Trophoblast cell (in vitro differentiated cells and primary cell): Measurements from ENCODE around the gene PLEKHG3.
"Not testable (repeated sequence)": the region's sequence is repeated elsewhere in the genome, so short reads cannot be mapped to it uniquely, and the experiment has no call there.

ENCODE experiments used
- DNase-seq, 2 donors: peaks; one replicate each; pipeline ENCODE4 v3.0.0-alpha.2; 2016
- H2AFZ ChIP-seq: 2 replicates; pipeline ENCODE4 v1.6.1; 2013; ENCODE audit warnings: low read length, moderate library complexity, mild to moderate bottlenecking; ENCODE audit not compliant: insufficient read depth, poor library complexity
- H2AK5ac ChIP-seq: 2 replicates; pipeline ENCODE4 v1.6.1; 2013; ENCODE audit warnings: mild to moderate bottlenecking, low read length
- H2BK120ac ChIP-seq: 2 replicates; pipeline ENCODE4 v1.6.1; 2013; ENCODE audit warnings: low read length, mild to moderate bottlenecking, moderate library complexity; ENCODE audit not compliant: insufficient read depth, poor library complexity
- H2BK12ac ChIP-seq: 2 replicates; pipeline ENCODE4 v1.6.1; 2013; ENCODE audit warnings: mild to moderate bottlenecking, low read length, moderate library complexity
- H2BK5ac ChIP-seq: 2 replicates; pipeline ENCODE4 v1.6.1; 2013; ENCODE audit warnings: low read length, low read depth, moderate library complexity, mild to moderate bottlenecking; ENCODE audit not compliant: poor library complexity
- H3K14ac ChIP-seq: 2 replicates; pipeline ENCODE4 v1.6.1; 2013; ENCODE audit warnings: mild to moderate bottlenecking, low read length
- H3K18ac ChIP-seq: 2 replicates; pipeline ENCODE4 v1.6.1; 2013; ENCODE audit warnings: mild to moderate bottlenecking, low read length
- H3K23ac ChIP-seq: 2 replicates; pipeline ENCODE4 v1.6.1; 2013; ENCODE audit warnings: low read length
- H3K27ac ChIP-seq: 2 replicates; pipeline ENCODE4 v1.5.1; 2013; ENCODE audit warnings: low read depth, mild to moderate bottlenecking, inconsistent platforms, low read length, moderate library complexity
- H3K27me3 ChIP-seq: 2 replicates; pipeline ENCODE4 v1.6.1; 2013; ENCODE audit warnings: inconsistent platforms, mild to moderate bottlenecking, low read length, moderate library complexity; ENCODE audit not compliant: insufficient read depth
- H3K36me3 ChIP-seq, 2 experiments: 1 replicate in 1 of 2; 2 replicates in 1 of 2; pipeline ENCODE4 v1.6.1; 2013; ENCODE audit warnings: low read length in 2 of 2, mild to moderate bottlenecking in 2 of 2, moderate library complexity in 1 of 2; ENCODE audit not compliant: insufficient read depth in 2 of 2, control insufficient read depth in 1 of 2
- H3K4ac ChIP-seq: 2 replicates; pipeline ENCODE4 v1.6.1; 2013; ENCODE audit warnings: low read depth, mild to moderate bottlenecking, low read length, moderate library complexity
- H3K4me1 ChIP-seq, 2 experiments: 1 replicate in 1 of 2; 2 replicates in 1 of 2; pipeline ENCODE4 v1.6.1; 2013; ENCODE audit warnings: low read length in 2 of 2, mild to moderate bottlenecking in 2 of 2, moderate library complexity in 1 of 2; ENCODE audit not compliant: insufficient read depth in 2 of 2, control insufficient read depth in 1 of 2
- H3K4me2 ChIP-seq: 2 replicates; pipeline ENCODE4 v1.6.1; 2013; ENCODE audit warnings: inconsistent platforms, mild to moderate bottlenecking, low read length, moderate library complexity
- H3K4me3 ChIP-seq: 2 replicates; pipeline ENCODE4 v1.5.1; 2013; ENCODE audit warnings: mild to moderate bottlenecking, low read depth, low read length, inconsistent platforms
- H3K79me1 ChIP-seq: one replicate; pipeline ENCODE4 v1.6.1; 2013; ENCODE audit warnings: low read length
- H3K79me2 ChIP-seq: 2 replicates; pipeline ENCODE4 v1.6.1; 2013; ENCODE audit warnings: low read length, mild to moderate bottlenecking; ENCODE audit not compliant: control insufficient read depth, insufficient read depth, poor library complexity
- H3K9ac ChIP-seq: 2 replicates; pipeline ENCODE4 v1.6.1; 2013; ENCODE audit warnings: mild to moderate bottlenecking, low read length
- H3K9me3 ChIP-seq: 2 replicates; pipeline ENCODE4 v1.6.1; 2013; ENCODE audit warnings: low read depth, mild to moderate bottlenecking, control low read depth, inconsistent platforms, low read length; ENCODE audit not compliant: insufficient read depth
- H4K12ac ChIP-seq: 2 replicates; pipeline ENCODE4 v1.6.1; 2013; ENCODE audit warnings: low read depth, mild to moderate bottlenecking, low read length, moderate library complexity
- H4K8ac ChIP-seq: 2 replicates; pipeline ENCODE4 v1.6.1; 2013; ENCODE audit warnings: low read depth, mild to moderate bottlenecking, low read length, moderate library complexity
- H4K91ac ChIP-seq: one replicate; pipeline ENCODE4 v1.6.1; 2013; ENCODE audit warnings: low read depth, mild to moderate bottlenecking, low read length, moderate library complexity
- WGBS: extraction: QIAGEN DNeasy Blood & Tissue Kit; methylation state at CpG from one replicate; pipeline ENCODE4 v1.1.7; 2013; ENCODE audit warnings: missing lambda C conversion rate; ENCODE audit not compliant: insufficient read length, insufficient coverage; ENCODE audit errors: extremely low coverage; 5-methylcytosine and 5-hydroxymethylcytosine counted together

Gene PLEKHG3

GRCh38 chr14:64690607-64691006 lies 13.6 kb upstream of the PLEKHG3 start:
- H3K79me1 ChIP-seq, H2BK120ac ChIP-seq, DNase-seq, H3K23ac ChIP-seq, H2BK12ac ChIP-seq, H3K4me3 ChIP-seq, H3K9ac ChIP-seq, H3K9me3 ChIP-seq, H4K12ac ChIP-seq, H3K4ac ChIP-seq, H3K4me1 ChIP-seq, H4K91ac ChIP-seq, H3K36me3 ChIP-seq, H3K18ac ChIP-seq, H3K4me2 ChIP-seq, H3K27ac ChIP-seq, H3K14ac ChIP-seq, H2AFZ ChIP-seq, H2BK5ac ChIP-seq, H3K27me3 ChIP-seq, H3K79me2 ChIP-seq, H2AK5ac ChIP-seq, H4K8ac ChIP-seq: not testable (repeated sequence)
- WGBS, result no CpG with 5 or more reads among the region's 6 CpGs

- no peak overlapping the region for H3K27ac ChIP-seq
- peaks cover 0 to 3% of the 10 kb centered on the region in 2 experiments for H3K4me1 ChIP-seq
- no peaks in the 10 kb centered on the region for H3K79me1 ChIP-seq
- H3K4me3 ChIP-seq, result no peak overlapping the region
- H2AK5ac ChIP-seq, result no peak overlapping the region
- no peak overlapping the region for H3K18ac ChIP-seq
- no peak overlapping the region for H3K4me2 ChIP-seq
- no peak overlapping the region for H3K23ac ChIP-seq
- H3K9me3 ChIP-seq, result no peaks in the 10 kb centered on the region
- no peaks in the 10 kb centered on the region for H3K79me2 ChIP-seq
- no peak overlapping the region for H2BK120ac ChIP-seq
- no peak overlapping the region for H3K14ac ChIP-seq
- DNase-seq, result no peak
- no peak overlapping the region for H2BK5ac ChIP-seq
- no peak overlapping the region for H3K9ac ChIP-seq
- H2BK12ac ChIP-seq, result no peak overlapping the region
- no peak overlapping the region for H2AFZ ChIP-seq
- WGBS, result no CpG with 5 or more reads among the region's 2 CpGs
- H4K12ac ChIP-seq, result no peak overlapping the region
- H3K4ac ChIP-seq, result no peak overlapping the region
- no peaks in the 10 kb centered on the region for H3K36me3 ChIP-seq
- no peak overlapping the region for H4K8ac ChIP-seq
- no peak overlapping the region for H4K91ac ChIP-seq
- H3K27me3 ChIP-seq, result no peaks in the 10 kb centered on the region
Observed at GRCh38 chr14:64691376-64691775, 12.8 kb upstream of the PLEKHG3 start.

- DNase-seq, result no peak
- H3K14ac ChIP-seq, result no peak overlapping the region
Observed at GRCh38 chr14:64692189-64692985, 11.8 kb upstream of the PLEKHG3 start.

GRCh38 chr14:64692986-64693809 lies 11.0 kb upstream of the PLEKHG3 start:
- H4K12ac ChIP-seq, result no peak overlapping the region
- H3K9ac ChIP-seq, result no peak overlapping the region
- no peak for DNase-seq
- no peak overlapping the region for H2AK5ac ChIP-seq
- H3K4ac ChIP-seq, result no peak overlapping the region
- H3K4me2 ChIP-seq, result no peak overlapping the region
- no CpG with 5 or more reads among the region's 5 CpGs for WGBS
- no peak overlapping the region for H3K14ac ChIP-seq
- H2BK120ac ChIP-seq, result no peak overlapping the region
- no peaks in the 10 kb centered on the region for H3K79me2 ChIP-seq
- H3K23ac ChIP-seq, result no peak overlapping the region
- H3K27ac ChIP-seq, result no peak overlapping the region
- H2AFZ ChIP-seq, result no peak overlapping the region
- H4K8ac ChIP-seq, result no peak overlapping the region
- H3K18ac ChIP-seq, result no peak overlapping the region
- H3K79me1 ChIP-seq, result no peaks in the 10 kb centered on the region
- no peak overlapping the region for H2BK12ac ChIP-seq
- H3K9me3 ChIP-seq, result no peaks in the 10 kb centered on the region
- no peaks in the 10 kb centered on the region for H3K36me3 ChIP-seq
- peaks cover 0 to 3% of the 10 kb centered on the region in 2 experiments for H3K4me1 ChIP-seq
- no peak overlapping the region for H2BK5ac ChIP-seq
- H3K4me3 ChIP-seq, result no peak overlapping the region
- no peaks in the 10 kb centered on the region for H3K27me3 ChIP-seq
- no peak overlapping the region for H4K91ac ChIP-seq

More at GRCh38 chr14:64692189-64692985, 11.8 kb upstream of the PLEKHG3 start:
- H3K4me2 ChIP-seq, result no peak overlapping the region
- WGBS, result no CpG with 5 or more reads among the region's 5 CpGs
- no peaks in the 10 kb centered on the region for H3K79me2 ChIP-seq
- no peaks in the 10 kb centered on the region for H3K79me1 ChIP-seq
- no peak overlapping the region for H2BK12ac ChIP-seq
- H4K91ac ChIP-seq, result no peak overlapping the region
- H3K23ac ChIP-seq, result no peak overlapping the region
- H2AK5ac ChIP-seq, result no peak overlapping the region
- no peak overlapping the region for H2BK5ac ChIP-seq
- H2BK120ac ChIP-seq, result no peak overlapping the region
- H4K12ac ChIP-seq, result no peak overlapping the region
- no peaks in the 10 kb centered on the region for H3K27me3 ChIP-seq
- peaks cover 0 to 3% of the 10 kb centered on the region in 2 experiments for H3K4me1 ChIP-seq
- no peak overlapping the region for H4K8ac ChIP-seq
- H3K9me3 ChIP-seq, result no peaks in the 10 kb centered on the region
- H2AFZ ChIP-seq, result no peak overlapping the region
- H3K36me3 ChIP-seq, result no peaks in the 10 kb centered on the region
- no peak overlapping the region for H3K9ac ChIP-seq
- H3K4ac ChIP-seq, result no peak overlapping the region
- no peak overlapping the region for H3K4me3 ChIP-seq
- H3K18ac ChIP-seq, result no peak overlapping the region
- H3K27ac ChIP-seq, result no peak overlapping the region
